Stomach (tissue), 9 donors: ENCODE data around the gene NHSL1. TPM values are rescaled to one million over a fixed set of nuclear protein-coding genes. Genes with fewer than 3 reads are reported as not detected.

ENCODE experiments used
- DNase-seq, 2 donors: peaks; one replicate each; pipeline versions ENCODE4 v3.0.0 to v3.0.0-alpha.2; 2013 to 2019
- H3K27ac ChIP-seq, 5 donors: fragments of 200-600 bp in 4 of 5; sonication (generic) in 4 of 5; one replicate each; pipeline ENCODE4 v1.5.1; 2013 to 2019; ENCODE audit warnings: mild to moderate bottlenecking in 1 of 5, moderate library complexity in 1 of 5
- H3K27me3 ChIP-seq, 3 donors: fragments of 200-600 bp; sonication (generic); one replicate each; pipeline ENCODE4 v1.5.1; 2017 to 2019; ENCODE audit warnings: mixed run types in 1 of 3
- H3K36me3 ChIP-seq, 4 donors: fragments of 200-600 bp; sonication (generic); 1 replicate in 3 of 4; 2 replicates in 1 of 4; pipeline ENCODE4 v1.5.1; 2016 to 2019
- H3K4me1 ChIP-seq, 4 donors: fragments of 200-600 bp; sonication (generic); one replicate each; pipeline ENCODE4 v1.5.1; 2016 to 2019
- H3K4me3 ChIP-seq, 4 donors: fragments of 200-600 bp; sonication (generic) in 3 of 4; one replicate each; pipeline ENCODE4 v1.5.1; 2016 to 2019; ENCODE audit warnings: mild to moderate bottlenecking in 1 of 4
- H3K9me3 ChIP-seq, 4 donors: fragments of 200-600 bp; sonication (generic); one replicate each; pipeline ENCODE4 v1.5.1; 2016 to 2019
- CTCF ChIP-seq, 7 experiments: fragments of 450-650 bp in 4 of 7; fragments of 200-600 bp in 3 of 7; sonication (generic) in 3 of 7; IDR thresholded peaks; one replicate each; pipeline ENCODE4 v1.5.1; 2016 to 2019; ENCODE audit warnings: antibody characterized with exemption in 7 of 7, control low read depth in 2 of 7, mild to moderate bottlenecking in 1 of 7
- EP300 ChIP-seq: sonication (generic); formaldehyde crosslinking; IDR thresholded peaks from one replicate; pipeline ENCODE4 v1.6.1; 2017; ENCODE audit warnings: antibody characterized with exemption
- POLR2A ChIP-seq, 4 donors: fragments of 450-650 bp; IDR thresholded peaks; one replicate each; pipeline ENCODE4 v1.6.1; 2016; ENCODE audit warnings: antibody characterized with exemption in 4 of 4, control low read depth in 2 of 4, mild to moderate bottlenecking in 1 of 4, moderate library complexity in 1 of 4
- POLR2AphosphoS5 ChIP-seq, 3 donors: sonication (generic); formaldehyde crosslinking; IDR thresholded peaks; one replicate each; pipeline ENCODE4 v1.6.1; 2016; ENCODE audit warnings: antibody characterized with exemption in 3 of 3
- WGBS, 5 donors: extraction: QIAGEN DNeasy Blood & Tissue Kit in 3 of 5; methylation state at CpG; one replicate each; pipeline versions ENCODE4 v1.1.5 to v1.1.7; 2013 to 2018; 5-methylcytosine and 5-hydroxymethylcytosine counted together
- intact Hi-C: fragments of 100-400 bp; cut with DNase I; formaldehyde crosslinking; loops from one replicate; pipeline ENCODE4 v1.15.1; 2023; ENCODE audit warnings: low total_unique reads
- polyA plus RNA-seq, 3 donors: library from polyadenylated mRNA; stranded (reverse); fragments of 200-250 nt; gene quantifications; one replicate each; pipeline ENCODE4 v1.2.3, GENCODE V29; 2013
- total RNA-seq, 5 donors: library from RNA; depleted of rRNA; stranded (reverse); fragments of >200 nt; gene quantifications; one replicate each; pipeline versions ENCODE4 v1.1.0 to v1.2.3, GENCODE V29; 2014 to 2016
- donor health status: healthy with polysubstance abuse.
- donor health status: Bipolar disorder and iron deficiency.
- donor health status: healthy.

NHSL1 gene
- total and polyA plus RNA-seq, 8 donors, result 1.8 to 44.6 (median 27.4) TPM

- Histone ChIP-seq H3K27me3 (no peaks in the 10 kb centered on the region), H3K27ac (no peak overlapping the region), H3K9me3 (no peaks in the 10 kb centered on the region), H3K4me3 (no peak overlapping the region), H3K4me1 (peaks cover 0 to 16% (median 7%) of the 10 kb centered on the region in 4 donors), H3K36me3 (peaks cover 2 to 55% (median 48%) of the 10 kb centered on the region in 4 donors)
- DNase-seq, result no peak
- WGBS, 5 donors, result 95 to 100% (median 99%) methylated on average over 3 of the region's 3 CpGs
- intact Hi-C loops, result loop anchor here (10.0 kb wide), 1 partner anchor 345 kb away; no protein-coding TSS in a partner anchor
- TF ChIP-seq CTCF (IDR thresholded peaks at IDR 0.05) (no peak), POLR2AphosphoS5 (IDR thresholded peaks at IDR 0.05) (no peak), EP300 (no peak), POLR2A (IDR thresholded peaks at IDR 0.05) (no peak)
Observed at GRCh38 chr6:138419766-138420165, 79.5 kb downstream of the NHSL1 start.

- WGBS, 5 donors, result 96 to 100% (median 98%) methylated on average over 3 of the region's 3 CpGs
- intact Hi-C loops, result no loop called here
Observed at GRCh38 chr6:138418118-138418742, 81.1 kb downstream of the NHSL1 start.

GRCh38 chr6:138417493-138418117 is 81.7 kb downstream of the NHSL1 start:
- TF ChIP-seq POLR2AphosphoS5 (IDR thresholded peaks at IDR 0.05), result no peak
- no peak for TF ChIP-seq CTCF (IDR thresholded peaks at IDR 0.05)
- intact Hi-C loops, result no loop called here
- H3K27ac ChIP-seq, result no peak overlapping the region
- H3K4me3 ChIP-seq, result no peak overlapping the region
- DNase-seq, result no peak
- H3K4me1 ChIP-seq, result peaks cover 0 to 6% (median 2%) of the 10 kb centered on the region in 4 donors
- no peaks in the 10 kb centered on the region for H3K9me3 ChIP-seq
- no peaks in the 10 kb centered on the region for H3K27me3 ChIP-seq
- H3K36me3 ChIP-seq, result peaks cover 19 to 68% (median 61%) of the 10 kb centered on the region in 4 donors
- WGBS, 5 donors, result 84 to 93% (median 89%) methylated on average over 3 of the region's 3 CpGs

More at GRCh38 chr6:138418118-138418742, 81.1 kb downstream of the NHSL1 start:
- H3K27ac ChIP-seq, result no peak overlapping the region
- peaks cover 15 to 62% (median 55%) of the 10 kb centered on the region in 4 donors for H3K36me3 ChIP-seq
- H3K27me3 ChIP-seq, result no peaks in the 10 kb centered on the region
- no peaks in the 10 kb centered on the region for H3K9me3 ChIP-seq
- H3K4me1 ChIP-seq, result peaks cover 0 to 13% (median 4%) of the 10 kb centered on the region in 4 donors
- no peak for TF ChIP-seq POLR2AphosphoS5 (IDR thresholded peaks at IDR 0.05)
- DNase-seq, result no peak
- H3K4me3 ChIP-seq, result no peak overlapping the region

GRCh38 chr6:138416206-138416605 is 83.1 kb downstream of the NHSL1 start:
- Histone ChIP-seq H3K27me3 (no peaks in the 10 kb centered on the region), H3K36me3 (peaks cover 33 to 82% (median 73%) of the 10 kb centered on the region in 4 donors), H3K9me3 (no peaks in the 10 kb centered on the region), H3K4me1 (no peaks in the 10 kb centered on the region), H3K27ac (no peak overlapping the region), H3K4me3 (no peak overlapping the region)
- TF ChIP-seq EP300 (no peak), CTCF (IDR thresholded peaks at IDR 0.05) (no peak), POLR2AphosphoS5 (IDR thresholded peaks at IDR 0.05) (no peak), POLR2A (IDR thresholded peaks at IDR 0.05) (no peak)
- WGBS, 5 donors, result 94 to 97% (median 96%) methylated on average over 4 of the region's 4 CpGs
- DNase-seq, result no peak
- intact Hi-C loops, result no loop called here

GRCh38 chr6:138415125-138415524 is 84.2 kb downstream of the NHSL1 start:
- no peak overlapping the region for H3K4me3 ChIP-seq
- H3K27me3 ChIP-seq, result no peaks in the 10 kb centered on the region
- WGBS, 5 donors, result 81 to 93% (median 89%) methylated on average over 5 of the region's 5 CpGs
- peaks cover 39 to 93% (median 82%) of the 10 kb centered on the region in 4 donors for H3K36me3 ChIP-seq
- H3K27ac ChIP-seq, result no peak overlapping the region
- TF ChIP-seq POLR2AphosphoS5 (IDR thresholded peaks at IDR 0.05) (no peak), EP300 (no peak), POLR2A (IDR thresholded peaks at IDR 0.05) (no peak), CTCF (IDR thresholded peaks at IDR 0.05) (no peak)
- no peaks in the 10 kb centered on the region for H3K9me3 ChIP-seq
- intact Hi-C loops, result no loop called here
- DNase-seq, result no peak
- H3K4me1 ChIP-seq, result peaks cover 0 to 9% (median under 1%) of the 10 kb centered on the region in 4 donors
